Neural cell (in vitro differentiated cells): Measurements from ENCODE around the gene TBC1D8.
A peak's percentile ranks its signal among the peaks of the same experiment; 100 is the strongest.

Source experiments
- CTCF ChIP-seq: fragments of 450-650 bp; IDR thresholded peaks from 2 replicates; pipeline ENCODE4 v1.5.1; 2014; ENCODE audit warnings: antibody characterized with exemption, mild to moderate bottlenecking, moderate library complexity; ENCODE audit not compliant: poor library complexity, severe bottlenecking
- EP300 ChIP-seq: fragments of 450-650 bp; conservative IDR thresholded peaks from 2 replicates; pipeline ENCODE4 v1.6.1; 2014; ENCODE audit warnings: antibody characterized with exemption, mild to moderate bottlenecking, moderate library complexity; ENCODE audit not compliant: poor library complexity, severe bottlenecking
- EZH2 ChIP-seq: fragments of 200-600, 300-800 bp; shearing (Covaris generic), sonication (generic); IDR thresholded peaks from 2 replicates; pipeline ENCODE4 v1.6.1; 2014; ENCODE audit warnings: antibody characterized with exemption, low read length, borderline replicate concordance, mild to moderate bottlenecking; ENCODE audit not compliant: insufficient read depth, poor library complexity, severe bottlenecking
- POLR2AphosphoS5 ChIP-seq: IDR thresholded peaks from 2 replicates; pipeline ENCODE4 v1.6.1; 2012
- SMC3 ChIP-seq: fragments of 450-650 bp; conservative IDR thresholded peaks from 2 replicates; pipeline ENCODE4 v1.6.1; 2014; ENCODE audit warnings: antibody characterized with exemption, mild to moderate bottlenecking, moderate library complexity; ENCODE audit not compliant: poor library complexity

DNA sequence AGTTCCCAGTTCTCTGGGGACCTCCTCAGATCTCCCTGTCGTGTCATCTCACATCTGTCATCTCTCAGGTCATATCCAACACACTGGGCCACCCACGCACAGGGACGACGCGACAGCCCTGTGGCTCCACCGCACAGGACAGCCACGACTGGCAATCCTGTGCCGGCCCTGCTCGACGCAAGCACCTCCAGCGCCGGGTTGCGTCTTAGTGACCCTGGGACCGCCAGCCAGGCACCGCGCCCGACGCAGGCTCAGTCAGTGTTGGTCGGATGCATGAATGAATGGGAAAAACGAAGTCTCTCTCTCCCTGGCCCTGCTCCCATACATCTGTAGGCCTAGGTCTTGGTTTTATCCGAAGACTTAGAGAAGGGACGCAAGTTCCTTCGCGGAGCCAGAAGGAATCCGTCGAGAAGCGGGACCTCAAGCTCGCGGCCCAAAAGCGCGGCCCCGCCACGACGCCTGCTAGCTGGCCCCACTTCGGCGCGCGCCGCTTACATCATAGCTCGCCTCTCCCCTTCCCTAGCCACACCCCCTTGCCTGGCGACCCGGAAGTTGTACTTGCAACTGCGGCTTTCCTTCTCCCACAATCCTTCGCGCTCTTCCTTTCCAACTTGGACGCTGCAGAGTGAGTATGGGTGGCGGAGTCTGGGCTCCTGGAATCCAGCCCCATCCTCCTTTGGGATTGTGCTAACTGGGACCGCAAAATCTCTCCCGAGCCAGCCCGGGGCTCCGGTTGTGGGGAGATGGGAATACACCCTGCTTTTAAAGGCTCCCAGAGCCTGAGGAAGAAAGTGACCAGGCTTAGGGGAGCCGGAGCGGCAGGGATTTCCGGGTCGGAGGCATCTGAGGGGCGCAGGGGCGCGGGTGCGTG, 149.3 kb downstream of the TBC1D8 start, which contains the start of gene RPL31:
- TF ChIP-seq CTCF: peak; percentile 21
- TF ChIP-seq EP300: peak; percentile 65
- peak; percentile 28 for TF ChIP-seq SMC3
- peak; percentile 97 for TF ChIP-seq POLR2AphosphoS5
- no peak for TF ChIP-seq EZH2
